Activated CD4-positive, alpha-beta T cell treated with anti-CD3 and anti-CD28 coated beads, Interleukin-2, amount 50 U/mL, for 16 hours (primary cell): Measurements from ENCODE around the gene CD177.
"Not testable (repeated sequence)": the region's sequence is repeated elsewhere in the genome, so short reads cannot be mapped to it uniquely, and the experiment has no call there.

Source experiments
- DNase-seq: peaks from one replicate; pipeline ENCODE4 v3.0.0-alpha.2; 2020

Gene CD177

GRCh38 chr19:43353606-43354304, at the start of gene CD177:
TSS of gene CD177 (plus strand) at chr19:43353686. CDS start at chr19:43353715, 29 bp downstream.
- DNase-seq: no peak

DNA sequence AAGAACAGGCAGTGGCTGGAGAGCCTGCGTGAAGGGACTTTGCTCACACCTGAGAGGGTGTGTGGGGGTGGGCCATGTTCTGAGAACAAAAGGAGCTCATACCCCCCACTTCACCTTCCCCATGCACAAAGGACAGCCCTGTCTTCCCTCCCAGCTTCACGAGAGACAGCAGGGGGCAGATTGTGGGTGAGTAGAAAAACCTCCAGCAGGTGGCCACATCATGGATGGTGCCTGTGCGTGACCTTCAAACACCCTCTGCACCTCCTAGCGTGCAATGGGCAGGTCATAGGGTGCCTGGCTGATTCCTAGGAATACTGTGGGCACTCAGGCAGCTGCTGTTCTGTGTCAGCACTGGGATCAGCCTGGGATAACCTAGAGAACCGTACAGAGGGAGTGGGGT, 47.8 kb upstream of the CD177 start:
- DNase-seq: no peak

GRCh38 chr19:43306097-43306496, 47.4 kb upstream of the CD177 start:
- no peak for DNase-seq

- DNase-seq: no peak
Measured at GRCh38 chr19:43308244-43308815, 45.2 kb upstream of the CD177 start.

GRCh38 chr19:43309466-43309865, 44.0 kb upstream of the CD177 start:
- DNase-seq: no peak

GRCh38 chr19:43310221-43310620, 43.3 kb upstream of the CD177 start:
- no peak for DNase-seq

GRCh38 chr19:43311256-43311655, 42.2 kb upstream of the CD177 start:
- no peak for DNase-seq

DNA sequence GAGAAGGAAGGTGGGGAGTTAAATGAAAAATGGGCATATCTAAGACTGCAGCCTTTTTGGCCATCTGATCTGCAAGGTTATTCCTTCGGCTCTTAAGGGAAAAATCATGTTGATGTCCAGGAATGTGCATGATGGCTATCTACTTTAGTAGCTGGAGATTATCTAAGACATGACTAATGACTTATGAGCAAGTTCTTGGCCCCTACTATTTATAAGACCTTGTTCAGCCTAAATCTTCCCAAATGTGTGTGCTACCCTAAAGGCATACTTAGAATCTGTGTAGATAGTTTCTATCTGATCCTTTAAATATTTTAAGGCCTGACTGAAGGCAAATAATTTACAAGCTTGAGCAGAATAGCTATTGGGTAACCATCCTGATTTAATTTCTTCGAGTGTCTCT, 41.8 kb upstream of the CD177 start:
- no peak for DNase-seq

DNA sequence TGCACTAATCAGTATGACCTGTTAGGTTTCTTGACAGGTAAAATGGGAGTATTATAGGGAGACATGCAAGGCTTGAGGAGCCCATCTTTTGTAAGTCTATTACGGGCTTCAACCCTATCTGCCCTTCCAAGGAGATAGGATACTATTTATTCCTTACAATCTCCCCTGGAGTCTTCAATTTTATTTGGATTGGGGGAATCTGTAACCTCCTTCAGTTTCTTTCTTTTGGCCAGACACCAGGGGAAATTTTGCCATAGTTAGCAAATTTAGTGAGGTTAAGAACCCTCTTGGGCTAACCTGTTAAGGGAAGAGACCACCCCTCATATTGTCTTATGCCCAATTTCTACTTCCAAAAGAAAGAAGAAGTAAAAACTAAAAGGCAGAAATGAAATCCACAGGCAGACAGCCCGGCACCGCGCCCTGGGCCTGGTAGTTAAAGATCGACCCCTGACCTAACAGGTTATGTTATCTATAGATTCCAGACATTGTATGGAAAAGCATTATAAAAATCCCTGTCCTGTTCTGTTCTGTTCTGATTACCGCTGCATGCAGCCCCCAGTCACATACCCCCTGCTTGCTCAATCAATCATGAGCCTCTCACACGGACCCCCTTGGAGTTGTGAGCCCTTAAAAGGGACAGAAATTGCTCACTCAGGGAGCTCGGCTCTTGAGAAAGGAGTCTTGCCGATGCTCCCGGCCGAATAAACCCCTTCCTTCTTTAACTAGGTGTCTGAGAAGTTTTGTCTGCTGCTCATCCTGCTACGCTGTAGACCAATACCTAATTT, 39.6 kb upstream of the CD177 start:
- DNase-seq: no peak

- no peak for DNase-seq
Measured at GRCh38 chr19:43315851-43316250, 37.6 kb upstream of the CD177 start.

GRCh38 chr19:43316591-43317319, 36.7 kb upstream of the CD177 start:
- DNase-seq: no peak

GRCh38 chr19:43318203-43318602, 35.3 kb upstream of the CD177 start:
- DNase-seq: no peak

- DNase-seq: no peak
Measured at GRCh38 chr19:43318796-43319314, 34.6 kb upstream of the CD177 start.

DNA sequence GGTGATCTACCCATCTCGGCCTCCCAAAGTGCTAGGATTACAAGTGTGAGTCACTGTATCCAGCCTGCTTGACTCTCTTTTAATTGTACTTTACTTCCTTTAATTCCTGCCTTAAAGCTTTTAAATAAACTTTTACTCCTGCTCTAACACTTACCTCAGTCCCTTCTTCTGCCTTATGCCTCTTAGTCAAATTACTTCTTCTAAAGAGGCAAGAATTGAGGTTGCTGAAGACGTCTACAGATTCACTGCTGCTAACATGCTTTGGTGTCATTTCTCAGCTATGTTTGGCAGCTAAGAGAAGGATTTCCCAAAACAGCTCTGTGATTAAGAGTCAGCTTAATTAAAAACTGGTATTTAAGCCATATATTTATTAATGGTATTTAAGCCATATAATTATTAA, 32.9 kb upstream of the CD177 start:
- DNase-seq: no peak

- DNase-seq: not testable (repeated sequence)
Measured at GRCh38 chr19:43326761-43327160, 26.7 kb upstream of the CD177 start.

DNA sequence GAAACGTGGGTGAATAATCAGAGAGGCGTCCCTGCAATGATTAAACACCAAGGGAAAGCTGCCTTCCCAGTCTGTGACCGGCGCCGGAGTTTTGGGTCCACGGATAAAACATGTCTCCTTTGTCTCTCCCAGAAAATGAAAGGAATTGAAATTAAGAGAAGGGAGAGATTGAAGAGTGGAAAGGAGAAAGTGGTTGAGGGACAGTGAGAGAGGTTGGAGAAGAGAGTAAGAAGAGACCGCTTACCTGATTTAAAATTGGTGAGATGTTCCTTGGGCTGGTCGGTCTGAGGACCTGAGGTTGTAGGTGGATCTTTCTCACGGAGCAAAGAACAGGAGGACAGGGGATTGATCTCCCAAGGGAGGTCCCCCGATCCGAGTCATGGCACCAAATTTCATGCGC, 24.9 kb upstream of the CD177 start:
- not testable (repeated sequence) for DNase-seq

DNA sequence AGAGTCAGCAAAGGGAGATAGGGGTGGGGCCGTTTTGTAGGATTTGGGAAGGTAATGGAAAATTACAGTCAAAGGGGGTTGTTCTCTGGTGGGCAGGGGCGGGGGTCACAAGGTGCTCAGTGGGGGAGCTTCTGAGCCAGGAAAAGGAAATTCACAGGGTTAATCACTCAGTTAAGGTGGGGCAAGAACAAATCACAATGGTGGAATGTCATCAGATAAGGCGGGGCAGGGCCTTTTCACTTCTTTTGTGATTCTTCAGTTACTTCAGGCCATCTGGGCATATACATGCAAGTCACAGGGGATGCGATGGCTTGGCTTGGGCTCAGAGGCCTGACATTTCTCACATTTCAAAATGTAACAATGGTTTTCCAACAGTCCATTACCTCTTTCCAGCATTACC, 24.4 kb upstream of the CD177 start:
- not testable (repeated sequence) for DNase-seq

GRCh38 chr19:43329989-43330388, 23.5 kb upstream of the CD177 start:
- no peak for DNase-seq

DNA sequence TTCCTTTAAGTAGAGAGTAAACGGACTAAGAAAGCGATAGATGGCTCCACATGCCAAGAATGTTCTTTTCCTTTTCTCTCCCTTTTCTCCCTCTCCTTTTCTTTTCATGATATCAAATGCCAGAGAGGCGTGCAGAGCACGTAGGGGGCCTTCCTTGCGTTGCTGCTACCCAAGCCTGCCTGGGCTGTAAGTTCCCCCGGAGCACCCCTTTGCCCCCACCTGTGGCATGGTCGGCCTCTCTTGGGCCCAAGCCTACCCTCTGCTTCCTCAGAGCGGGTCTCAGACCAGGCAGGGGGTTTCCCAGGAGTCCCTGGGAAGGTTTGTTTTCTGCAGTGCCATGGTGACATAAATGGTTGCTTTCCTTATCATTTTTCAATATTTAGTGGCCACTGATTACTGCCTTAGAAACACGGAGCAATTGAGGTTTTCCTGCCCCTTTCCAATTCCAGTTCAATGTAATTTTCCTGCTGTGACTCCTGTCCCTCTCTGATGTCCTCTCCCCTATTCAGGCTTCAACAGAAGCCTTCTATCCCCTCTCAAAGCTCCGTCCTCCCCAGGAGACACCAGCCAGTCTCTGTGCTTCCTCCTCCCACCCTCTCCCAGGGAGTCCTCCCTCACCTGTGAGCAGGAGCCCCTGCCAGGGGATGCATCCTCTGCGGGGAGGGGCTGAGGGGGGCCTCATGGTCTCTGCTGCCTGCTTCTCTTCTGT, 22.6 kb upstream of the CD177 start:
- no peak for DNase-seq

GRCh38 chr19:43331435-43332010, 22.0 kb upstream of the CD177 start:
- DNase-seq: no peak

- no peak for DNase-seq
Measured at GRCh38 chr19:43332058-43332922, 21.2 kb upstream of the CD177 start.
